ENCODE results near the gene C17orf67.
A peak's percentile ranks its signal among the peaks of the same experiment; 100 is the strongest.

C17orf67 gene, protein sequence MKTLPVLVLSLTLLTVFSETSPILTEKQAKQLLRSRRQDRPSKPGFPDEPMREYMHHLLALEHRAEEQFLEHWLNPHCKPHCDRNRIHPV

GRCh38 chr17:56833809-56834379, at the start of gene C17orf67, which contains the start of gene DGKE:
Gene C17orf67 (minus strand): TSS chr17:56833920. CDS start chr17:56815810, 18,110 bp downstream.
Gene DGKE (plus strand): TSS chr17:56834151. CDS start chr17:56834796, 645 bp downstream.
- peak; percentile 31 to 98 (median 94) for DNase-seq

DNA sequence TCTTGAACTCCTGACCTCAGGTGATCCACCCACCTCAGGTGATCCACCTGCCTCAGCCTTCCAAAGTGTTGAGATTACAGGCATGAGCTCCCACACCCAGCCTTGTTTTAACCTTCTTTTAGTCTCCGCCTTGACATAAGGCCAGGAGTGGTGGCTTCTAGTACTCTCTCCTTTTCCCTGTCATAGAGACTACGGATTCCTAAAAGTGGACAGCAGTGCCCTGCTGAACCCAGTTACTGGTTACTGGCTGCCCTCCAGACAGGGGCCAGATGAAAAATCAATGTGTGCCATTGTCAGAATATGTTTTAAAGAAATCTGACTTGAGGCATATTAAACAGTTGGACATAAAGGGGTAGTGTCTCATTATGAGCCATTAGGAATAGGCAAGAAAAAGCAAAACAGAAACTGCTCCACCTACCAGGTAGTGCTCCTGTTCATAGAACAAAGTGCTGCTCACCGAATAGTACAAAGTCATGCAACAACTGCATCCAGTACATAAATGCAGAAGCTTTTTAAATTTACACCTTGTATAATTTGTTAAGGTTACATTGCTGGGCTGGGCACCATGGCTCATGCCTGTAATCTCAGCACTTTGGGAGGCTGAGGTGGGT, 48.1 kb upstream of the C17orf67 start:
- DNase-seq, result no peak

- no peak for DNase-seq
Observed at GRCh38 chr17:56880571-56880970, 46.9 kb upstream of the C17orf67 start.

DNA sequence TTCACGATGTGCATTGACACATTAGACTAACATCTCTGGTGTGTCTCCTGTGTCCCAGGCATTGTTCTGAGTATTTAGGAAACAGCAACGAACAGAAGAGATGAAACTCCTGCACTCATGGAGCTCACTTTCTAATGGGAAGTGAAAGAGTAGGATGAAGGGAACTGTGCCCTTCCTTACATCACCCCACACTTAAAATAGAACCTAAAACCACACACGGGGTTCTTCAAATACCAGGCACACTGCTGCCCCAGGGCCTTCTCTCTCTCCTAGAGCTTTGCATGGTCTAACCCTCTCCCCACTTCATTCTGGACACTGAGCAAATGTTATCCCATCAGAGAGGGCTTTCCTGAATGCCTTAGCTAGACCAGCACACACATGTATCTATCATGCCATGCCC, 46.4 kb upstream of the C17orf67 start:
- DNase-seq, result peak in 1 of 58 donors; percentile 8

DNA sequence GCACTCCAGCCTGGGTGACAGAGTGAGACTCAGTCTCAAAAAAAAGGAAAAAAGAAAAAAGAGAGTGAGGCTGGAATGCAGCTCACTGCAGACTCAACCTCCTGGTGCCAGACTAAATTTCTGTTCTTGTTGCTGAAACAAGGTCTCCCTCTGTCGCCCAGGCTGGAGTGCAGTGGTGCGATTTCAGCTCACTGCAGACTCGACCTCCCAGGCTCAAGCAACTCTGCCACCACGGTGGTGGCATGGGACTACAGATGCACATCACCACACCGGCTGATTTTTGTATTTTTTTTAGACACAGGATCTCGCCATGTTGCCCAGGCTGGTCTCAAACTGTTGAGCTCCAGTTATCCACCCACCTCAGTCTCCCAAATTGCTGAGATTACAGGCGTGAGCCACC, 45.6 kb upstream of the C17orf67 start:
- no peak for DNase-seq

DNA sequence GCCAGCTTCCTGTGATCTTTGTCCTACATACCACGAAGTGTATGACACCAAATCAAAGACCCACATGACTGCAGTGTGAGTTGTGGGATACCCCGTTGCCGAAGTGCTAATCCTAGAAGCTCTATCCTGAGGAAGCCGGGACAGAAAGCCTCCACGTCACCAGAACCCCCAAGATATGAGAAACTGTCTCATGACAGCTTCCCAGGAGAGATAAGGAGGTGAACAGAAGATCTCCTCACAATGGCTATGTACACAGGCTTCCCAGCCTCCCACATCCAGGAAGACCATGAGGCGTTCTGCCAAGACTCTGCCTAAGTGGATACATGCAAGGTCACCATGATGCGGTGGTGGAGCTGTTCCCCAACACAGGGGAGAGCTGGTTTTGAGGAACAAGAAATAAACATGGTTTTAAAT, 43.1 kb upstream of the C17orf67 start:
- DNase-seq, result no peak

DNA sequence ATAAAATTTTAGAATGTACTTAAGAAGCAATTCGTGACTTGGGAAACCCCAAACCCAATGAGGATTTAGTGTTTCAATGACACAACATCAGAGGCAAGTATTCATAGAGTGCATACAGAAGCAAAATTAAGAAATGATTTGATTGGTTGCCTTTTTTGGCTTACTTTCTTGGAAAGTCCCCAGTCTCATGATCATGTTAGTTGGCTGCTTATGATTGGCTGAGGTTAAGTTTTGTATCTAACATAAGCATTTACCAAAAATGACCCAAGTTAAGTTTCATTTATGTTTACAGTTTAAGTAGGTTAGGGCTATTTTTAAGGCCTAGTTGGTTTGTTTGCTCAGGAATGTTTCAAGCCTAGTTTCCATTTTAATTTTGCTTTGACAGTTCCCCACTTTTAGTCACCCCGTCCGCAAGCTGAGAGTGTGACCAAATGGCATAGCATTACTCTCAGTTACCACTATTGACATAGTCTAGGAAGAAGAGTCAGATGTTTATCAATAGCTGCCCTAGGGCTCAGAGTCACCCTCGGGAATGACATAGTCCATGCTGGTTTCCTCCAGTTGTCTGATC, 36.4 kb upstream of the C17orf67 start:
- DNase-seq, result no peak

DNA sequence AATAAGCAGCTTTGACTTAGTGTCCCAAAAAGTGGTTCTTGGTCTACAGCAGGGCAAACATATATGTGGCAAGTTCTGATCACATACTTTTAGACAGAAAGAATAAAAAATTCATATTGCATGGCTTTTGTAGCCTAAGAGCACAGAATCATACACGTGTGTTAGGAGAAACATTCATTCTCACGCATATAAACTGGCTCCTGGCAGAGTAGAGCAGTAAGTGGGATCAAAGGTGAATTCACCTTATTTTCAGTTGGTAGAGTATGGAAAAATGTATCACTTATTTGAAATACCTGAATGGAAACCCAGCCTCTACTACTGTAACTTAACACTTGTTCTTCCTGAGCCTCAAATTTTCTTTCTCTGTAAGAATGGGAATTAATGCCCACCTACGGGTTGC, 35.0 kb upstream of the C17orf67 start:
- no peak for DNase-seq

DNA sequence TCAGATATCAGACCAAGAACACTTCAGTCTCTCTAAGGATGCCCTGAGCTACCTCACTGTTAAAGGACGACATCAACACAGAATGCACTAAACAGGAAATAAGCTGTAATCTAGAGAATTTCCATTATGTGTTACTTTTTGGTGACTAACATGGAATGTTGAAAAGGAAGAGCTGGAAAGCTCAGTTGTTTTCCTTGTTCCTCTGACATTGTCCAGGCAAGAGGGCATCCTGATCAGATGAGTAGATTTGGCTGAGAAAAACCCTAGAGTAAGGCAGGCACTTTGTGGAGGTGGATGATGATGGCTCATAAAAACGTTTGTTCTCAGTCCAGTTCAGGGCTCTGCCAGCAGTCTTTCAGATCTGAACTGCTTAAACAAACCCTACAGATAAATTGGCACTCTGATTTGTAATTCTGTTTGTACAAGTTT, 34.2 kb upstream of the C17orf67 start:
- no peak for DNase-seq

GRCh38 chr17:56866496-56866895, 32.8 kb upstream of the C17orf67 start:
- DNase-seq, result no peak

DNA sequence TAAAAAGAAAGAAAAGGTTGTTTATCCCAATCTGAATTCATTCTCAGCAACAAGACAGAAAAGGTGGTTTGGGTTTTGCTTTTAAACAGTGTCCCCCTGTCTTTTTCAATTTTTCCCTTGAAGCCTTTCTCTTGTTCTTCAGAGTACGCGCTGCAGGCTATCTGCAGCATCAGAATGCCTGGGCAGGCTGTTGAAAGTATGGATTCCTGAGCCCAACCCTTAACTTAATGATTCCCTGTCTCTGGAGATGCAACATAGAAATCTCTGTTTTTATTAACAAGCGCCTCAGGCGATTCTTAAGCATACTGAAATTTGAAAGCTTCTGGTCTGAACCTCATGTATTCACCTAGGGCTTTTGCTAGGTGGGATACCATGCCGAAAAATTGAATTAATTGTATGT, 32.4 kb upstream of the C17orf67 start:
- no peak for DNase-seq

DNA sequence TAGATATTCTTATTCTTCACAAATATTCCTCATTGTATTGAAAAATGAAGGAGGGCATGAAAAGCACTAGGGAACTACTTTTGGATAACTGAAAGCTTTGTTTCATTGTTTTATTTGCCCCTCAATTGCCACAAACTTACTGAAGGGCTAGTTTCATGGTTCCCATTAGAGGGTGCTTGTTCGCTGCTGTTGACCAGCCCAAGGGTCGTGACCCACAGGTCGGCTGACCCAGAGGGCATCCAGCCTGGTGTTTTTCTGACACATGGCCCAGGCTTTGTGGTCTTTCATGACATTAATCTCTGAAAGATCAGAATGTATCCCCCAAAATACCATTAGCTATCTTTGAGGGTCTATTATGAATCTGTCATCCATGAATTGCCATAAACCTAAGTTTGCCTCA, 30.3 kb upstream of the C17orf67 start:
- DNase-seq, result no peak

DNA sequence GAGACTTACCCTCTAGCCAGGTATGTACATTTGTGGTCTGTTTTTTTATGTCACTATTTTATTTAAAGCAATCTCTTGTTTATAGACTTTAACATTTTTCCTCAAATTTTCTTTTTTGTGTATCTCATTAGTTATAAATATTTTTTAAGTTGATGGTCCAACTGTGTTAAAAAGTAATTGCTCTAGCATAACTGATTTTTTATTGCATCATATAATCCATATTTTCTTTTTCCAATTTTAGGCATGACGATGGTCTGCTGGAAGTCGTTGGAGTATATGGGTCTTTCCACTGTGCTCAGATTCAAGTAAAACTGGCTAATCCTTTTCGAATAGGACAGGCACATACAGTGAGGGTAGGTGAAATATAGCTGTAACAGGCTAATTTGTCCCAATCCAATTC, 28.2 kb upstream of the C17orf67 start:
- no peak for DNase-seq

DNA sequence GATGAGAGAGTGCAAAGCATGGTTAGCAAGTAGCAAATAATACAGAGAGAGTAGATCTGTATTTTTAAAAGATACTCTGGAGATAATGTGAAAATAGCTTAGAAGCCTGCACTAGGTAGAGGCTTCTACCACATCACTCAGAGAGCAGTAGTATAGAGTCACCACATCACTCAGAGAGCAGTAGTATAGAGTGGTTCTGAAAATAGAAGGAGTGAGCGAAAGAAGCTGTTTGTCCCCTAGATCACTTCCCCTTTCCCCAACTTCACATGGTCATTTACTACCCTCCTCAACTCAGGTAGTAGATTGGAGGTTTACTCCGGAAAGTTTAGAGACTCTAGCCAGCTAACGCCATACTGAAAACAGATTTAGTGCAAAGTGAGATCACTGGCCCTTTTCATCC, 17.3 kb upstream of the C17orf67 start:
- no peak for DNase-seq

DNA sequence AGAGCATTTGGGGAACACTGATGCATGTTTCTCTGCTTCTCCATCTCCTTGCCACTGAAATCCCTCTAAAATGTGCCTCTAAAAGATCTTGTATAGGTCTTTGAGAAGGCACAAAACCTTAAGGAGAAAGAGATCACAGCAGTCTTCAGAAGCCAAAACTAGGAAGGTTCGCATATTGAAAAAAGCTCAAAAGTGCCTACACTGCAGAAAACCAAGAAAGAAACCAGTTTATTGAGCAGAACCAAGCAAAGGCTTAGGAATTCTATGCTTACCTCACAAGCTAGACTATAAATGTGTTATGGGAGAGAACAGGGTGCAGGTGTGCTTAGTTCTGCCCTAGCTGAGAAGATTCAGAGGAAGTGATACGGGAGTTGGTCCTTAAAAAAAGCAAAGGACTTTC, 16.9 kb upstream of the C17orf67 start:
- no peak for DNase-seq

DNA sequence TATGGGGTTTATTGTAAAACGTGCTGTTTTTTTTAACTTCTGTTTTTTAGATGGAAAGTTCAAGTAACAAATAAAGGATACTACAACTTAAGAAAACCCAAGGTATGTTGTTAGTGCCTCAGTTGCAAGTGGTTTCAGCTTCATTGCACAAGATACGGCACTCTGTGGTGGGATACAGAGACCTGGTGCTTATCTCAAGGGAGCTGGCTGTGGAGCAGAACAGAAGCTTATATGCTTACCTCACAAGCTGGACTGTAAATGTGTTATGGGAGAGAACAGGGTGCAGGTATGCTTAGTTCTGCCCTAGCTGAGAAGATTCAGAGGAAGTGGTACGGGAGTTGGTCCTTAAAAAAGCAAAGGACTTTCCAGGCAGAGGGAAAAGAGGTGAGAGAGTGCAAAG, 15.4 kb upstream of the C17orf67 start:
- no peak for DNase-seq

- no peak for DNase-seq
Observed at GRCh38 chr17:56847106-56847505, 13.4 kb upstream of the C17orf67 start.

GRCh38 chr17:56845934-56846333, 12.2 kb upstream of the C17orf67 start:
- no peak for DNase-seq

- DNase-seq, result no peak
Observed at GRCh38 chr17:56842577-56842976, 8.9 kb upstream of the C17orf67 start.

- DNase-seq, result no peak
Observed at GRCh38 chr17:56838687-56839086, 5.0 kb upstream of the C17orf67 start.

DNA sequence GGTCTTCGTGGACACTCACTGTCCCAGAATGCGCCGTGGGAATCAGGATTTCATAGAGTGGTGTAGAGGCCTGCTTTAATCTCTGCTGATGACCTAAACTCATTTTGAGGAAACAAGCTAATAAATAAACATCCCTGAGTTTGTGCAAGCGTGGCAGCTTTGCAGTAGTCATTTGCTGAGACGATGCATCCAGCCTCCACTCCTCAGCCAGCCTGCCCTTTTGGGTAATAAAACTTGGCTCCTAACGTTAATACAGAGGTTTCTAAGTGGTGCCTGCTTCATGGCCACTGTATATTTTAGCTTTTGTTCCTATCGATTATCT, 1.5 kb upstream of the C17orf67 start:
- no peak for DNase-seq

GRCh38 chr17:56834380-56835263, 902 bp upstream of the C17orf67 start:
- peak in 46 of 58 donors; percentile 9 to 72 (median 38) for DNase-seq

Measured in anterior cingulate cortex (tissue), 58 donors.